Liver (tissue), 3 donors: ENCODE results near the gene IQCM.

ENCODE experiments used
- EGR1 ChIP-seq, 2 donors: IDR thresholded peaks; 2 replicates each; pipeline ENCODE4 v1.6.1; 2016 to 2018; ENCODE audit warnings: antibody characterized with exemption in 2 of 2, low read depth in 2 of 2
- HNF4A ChIP-seq, 2 donors: conservative IDR thresholded peaks; 2 replicates each; pipeline ENCODE4 v1.6.1; 2016; ENCODE audit warnings: antibody characterized with exemption in 2 of 2, mild to moderate bottlenecking in 2 of 2
- HNF4G ChIP-seq: IDR thresholded peaks from 2 replicates; pipeline ENCODE4 v1.6.1; 2016; ENCODE audit warnings: antibody characterized with exemption
- JUND ChIP-seq, 2 donors: IDR thresholded peaks; 2 replicates each; pipeline ENCODE4 v1.6.1; 2016; ENCODE audit warnings: antibody characterized with exemption in 2 of 2
- NR2F2 ChIP-seq: IDR thresholded peaks from 2 replicates; pipeline ENCODE4 v1.6.1; 2016; ENCODE audit warnings: antibody characterized with exemption
- RAD21 ChIP-seq, 2 donors: IDR thresholded peaks; 2 replicates each; pipeline ENCODE4 v1.6.1; 2016; ENCODE audit warnings: antibody characterized with exemption in 2 of 2, mild to moderate bottlenecking in 2 of 2
- SP1 ChIP-seq: IDR thresholded peaks from 2 replicates; pipeline ENCODE4 v1.6.1; 2018; ENCODE audit warnings: antibody characterized with exemption, mild to moderate bottlenecking
- TAF1 ChIP-seq: conservative IDR thresholded peaks from 2 replicates; pipeline ENCODE4 v1.6.1; 2016; ENCODE audit warnings: antibody characterized with exemption, mild to moderate bottlenecking
- YY1 ChIP-seq: IDR thresholded peaks from 2 replicates; pipeline ENCODE4 v1.6.1; 2016; ENCODE audit warnings: antibody characterized with exemption, mild to moderate bottlenecking
- TF ChIP-seq, protein P1 (sequence below): fragments of 150-350 bp; IDR thresholded peaks from 2 replicates; pipeline ENCODE4 v1.5.1; 2017; ENCODE audit warnings: improper control_type of control experiment, low read depth, low read length; ENCODE audit not compliant: missing input control
- TF ChIP-seq, protein P2 (sequence below): IDR thresholded peaks from 2 replicates; pipeline ENCODE4 v1.6.1; 2016; ENCODE audit warnings: antibody characterized with exemption
- TF ChIP-seq, protein P3 (sequence below): IDR thresholded peaks from 2 replicates; pipeline ENCODE4 v1.6.1; 2016; ENCODE audit warnings: antibody characterized with exemption
- TF ChIP-seq, protein P4 (sequence below): IDR thresholded peaks from 2 replicates; pipeline ENCODE4 v1.6.1; 2016; ENCODE audit warnings: antibody characterized with exemption, mild to moderate bottlenecking
- donor health status: healthy.
- donor health status: healthy.

DNA sequence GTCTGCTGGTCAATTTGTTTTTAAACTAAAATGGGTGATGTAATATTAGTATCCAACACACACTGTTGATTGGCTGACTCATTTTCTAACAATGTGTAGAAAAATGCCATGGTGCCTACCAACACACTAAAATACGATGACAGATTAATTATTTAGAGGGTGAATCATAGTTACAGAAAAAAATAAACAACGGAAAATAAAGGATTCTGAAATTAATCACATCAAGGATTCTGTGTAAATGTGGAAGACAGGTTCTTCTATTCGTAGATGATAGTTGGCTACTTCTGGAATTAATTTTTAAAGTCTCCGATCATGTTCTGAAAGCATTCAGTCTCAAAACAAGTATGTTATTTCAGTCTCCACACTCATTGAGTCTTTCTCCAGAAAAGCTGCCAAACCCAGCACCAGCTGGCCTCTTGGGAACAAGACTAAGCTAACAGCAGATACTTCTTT, 8.2 kb upstream of the IQCM start:
- TF ChIP-seq, protein P1, sequence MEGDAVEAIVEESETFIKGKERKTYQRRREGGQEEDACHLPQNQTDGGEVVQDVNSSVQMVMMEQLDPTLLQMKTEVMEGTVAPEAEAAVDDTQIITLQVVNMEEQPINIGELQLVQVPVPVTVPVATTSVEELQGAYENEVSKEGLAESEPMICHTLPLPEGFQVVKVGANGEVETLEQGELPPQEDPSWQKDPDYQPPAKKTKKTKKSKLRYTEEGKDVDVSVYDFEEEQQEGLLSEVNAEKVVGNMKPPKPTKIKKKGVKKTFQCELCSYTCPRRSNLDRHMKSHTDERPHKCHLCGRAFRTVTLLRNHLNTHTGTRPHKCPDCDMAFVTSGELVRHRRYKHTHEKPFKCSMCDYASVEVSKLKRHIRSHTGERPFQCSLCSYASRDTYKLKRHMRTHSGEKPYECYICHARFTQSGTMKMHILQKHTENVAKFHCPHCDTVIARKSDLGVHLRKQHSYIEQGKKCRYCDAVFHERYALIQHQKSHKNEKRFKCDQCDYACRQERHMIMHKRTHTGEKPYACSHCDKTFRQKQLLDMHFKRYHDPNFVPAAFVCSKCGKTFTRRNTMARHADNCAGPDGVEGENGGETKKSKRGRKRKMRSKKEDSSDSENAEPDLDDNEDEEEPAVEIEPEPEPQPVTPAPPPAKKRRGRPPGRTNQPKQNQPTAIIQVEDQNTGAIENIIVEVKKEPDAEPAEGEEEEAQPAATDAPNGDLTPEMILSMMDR: no peak
- TF ChIP-seq HNF4G: no peak
- TF ChIP-seq, protein P2, sequence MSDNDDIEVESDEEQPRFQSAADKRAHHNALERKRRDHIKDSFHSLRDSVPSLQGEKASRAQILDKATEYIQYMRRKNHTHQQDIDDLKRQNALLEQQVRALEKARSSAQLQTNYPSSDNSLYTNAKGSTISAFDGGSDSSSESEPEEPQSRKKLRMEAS: no peak
- no peak for TF ChIP-seq YY1
- TF ChIP-seq, protein P3, sequence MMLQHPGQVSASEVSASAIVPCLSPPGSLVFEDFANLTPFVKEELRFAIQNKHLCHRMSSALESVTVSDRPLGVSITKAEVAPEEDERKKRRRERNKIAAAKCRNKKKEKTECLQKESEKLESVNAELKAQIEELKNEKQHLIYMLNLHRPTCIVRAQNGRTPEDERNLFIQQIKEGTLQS: no peak
- TF ChIP-seq HNF4A (conservative IDR thresholded peaks at IDR 0.05): no peak
- no peak for TF ChIP-seq EGR1 (IDR thresholded peaks at IDR 0.05; ENCODE audit: low read depth in 2 of 2)
- TF ChIP-seq JUND (IDR thresholded peaks at IDR 0.05): no peak
- TF ChIP-seq TAF1: no peak
- TF ChIP-seq, protein P4, sequence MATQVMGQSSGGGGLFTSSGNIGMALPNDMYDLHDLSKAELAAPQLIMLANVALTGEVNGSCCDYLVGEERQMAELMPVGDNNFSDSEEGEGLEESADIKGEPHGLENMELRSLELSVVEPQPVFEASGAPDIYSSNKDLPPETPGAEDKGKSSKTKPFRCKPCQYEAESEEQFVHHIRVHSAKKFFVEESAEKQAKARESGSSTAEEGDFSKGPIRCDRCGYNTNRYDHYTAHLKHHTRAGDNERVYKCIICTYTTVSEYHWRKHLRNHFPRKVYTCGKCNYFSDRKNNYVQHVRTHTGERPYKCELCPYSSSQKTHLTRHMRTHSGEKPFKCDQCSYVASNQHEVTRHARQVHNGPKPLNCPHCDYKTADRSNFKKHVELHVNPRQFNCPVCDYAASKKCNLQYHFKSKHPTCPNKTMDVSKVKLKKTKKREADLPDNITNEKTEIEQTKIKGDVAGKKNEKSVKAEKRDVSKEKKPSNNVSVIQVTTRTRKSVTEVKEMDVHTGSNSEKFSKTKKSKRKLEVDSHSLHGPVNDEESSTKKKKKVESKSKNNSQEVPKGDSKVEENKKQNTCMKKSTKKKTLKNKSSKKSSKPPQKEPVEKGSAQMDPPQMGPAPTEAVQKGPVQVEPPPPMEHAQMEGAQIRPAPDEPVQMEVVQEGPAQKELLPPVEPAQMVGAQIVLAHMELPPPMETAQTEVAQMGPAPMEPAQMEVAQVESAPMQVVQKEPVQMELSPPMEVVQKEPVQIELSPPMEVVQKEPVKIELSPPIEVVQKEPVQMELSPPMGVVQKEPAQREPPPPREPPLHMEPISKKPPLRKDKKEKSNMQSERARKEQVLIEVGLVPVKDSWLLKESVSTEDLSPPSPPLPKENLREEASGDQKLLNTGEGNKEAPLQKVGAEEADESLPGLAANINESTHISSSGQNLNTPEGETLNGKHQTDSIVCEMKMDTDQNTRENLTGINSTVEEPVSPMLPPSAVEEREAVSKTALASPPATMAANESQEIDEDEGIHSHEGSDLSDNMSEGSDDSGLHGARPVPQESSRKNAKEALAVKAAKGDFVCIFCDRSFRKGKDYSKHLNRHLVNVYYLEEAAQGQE: no peak
- TF ChIP-seq NR2F2: no peak
- no peak for TF ChIP-seq RAD21 (IDR thresholded peaks at IDR 0.05)
- no peak for TF ChIP-seq SP1
